ENCODE results near the gene FHIP1A.

DNA sequence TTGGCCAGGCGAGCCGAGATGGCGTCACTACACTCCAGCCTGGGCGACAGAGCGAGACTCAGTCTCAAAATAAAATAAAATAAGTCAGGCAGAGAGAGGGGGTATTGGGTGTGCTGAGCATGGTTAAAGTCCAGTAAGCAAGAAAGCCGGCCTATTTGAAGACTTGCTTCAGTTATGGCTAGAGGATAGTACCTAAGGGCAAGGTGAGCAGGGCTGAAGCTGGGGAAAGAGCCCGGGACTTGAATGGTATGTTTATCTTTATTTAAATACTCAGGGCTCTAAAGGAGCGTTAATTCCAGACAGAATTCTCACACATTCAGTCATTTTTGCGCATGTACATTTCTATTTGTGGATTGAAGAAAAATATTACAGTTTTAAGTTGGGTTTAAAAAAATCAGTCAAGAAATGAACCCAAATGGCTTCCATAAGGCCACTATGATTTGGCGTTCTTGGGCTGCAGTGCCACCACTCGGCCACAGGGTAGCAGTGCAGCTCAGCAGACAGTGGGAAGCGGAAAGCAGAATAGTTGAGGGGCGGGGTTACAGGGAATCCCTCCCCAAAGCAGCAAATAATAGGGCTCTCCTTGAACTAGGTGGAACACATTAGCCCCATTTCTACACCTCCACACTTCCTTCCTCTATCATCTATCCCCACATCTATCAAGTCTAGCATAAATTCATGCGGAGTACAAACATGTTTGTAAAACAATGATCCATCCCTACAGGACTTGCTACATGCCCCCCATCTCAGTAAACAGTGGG is 46.4 kb upstream of the FHIP1A start:
- no peak for TF ChIP-seq ZFP30 (CRISPR knock-in tag; IDR thresholded peaks at IDR 0.05)
- no peak for TF ChIP-seq CSDC2 (CRISPR knock-in tag; IDR thresholded peaks at IDR 0.05)
- no peak for TF ChIP-seq TCF4 (CRISPR knock-in tag; IDR thresholded peaks at IDR 0.05; ENCODE audit: borderline replicate concordance)
